Measurements from ENCODE around the gene CFAP77.

Gene CFAP77

GRCh38 chr9:132547976-132548730, 138.1 kb downstream of the CFAP77 start:
- Histone ChIP-seq H3K27me3 (ENCODE audit: insufficient read depth, low read length) (no peaks in the 10 kb centered on the region), H3K27ac (ENCODE audit: low read depth, low read length) (no peak overlapping the region), H4K8ac (ENCODE audit: low read depth, low read length) (no peak overlapping the region), H3K79me2 (ENCODE audit: control insufficient read depth, insufficient read depth, low read length, poor library complexity) (no peaks in the 10 kb centered on the region), H3K4me3 (ENCODE audit: low read depth, low read length) (no peak overlapping the region), H3K18ac (ENCODE audit: low read length) (no peak overlapping the region), H3K9ac (ENCODE audit: low read length) (no peak overlapping the region), H3K14ac (ENCODE audit: low read length) (no peak overlapping the region), H2AK5ac (ENCODE audit: low read length) (no peak overlapping the region), H3K79me1 (ENCODE audit: low read length) (no peaks in the 10 kb centered on the region), H4K12ac (ENCODE audit: low read depth, low read length) (no peak overlapping the region), H3K23ac (ENCODE audit: low read length) (no peak overlapping the region), H2BK5ac (ENCODE audit: low read depth, low read length, poor library complexity) (no peak overlapping the region), H3K9me3 (ENCODE audit: insufficient read depth, low read depth, low read length) (peaks cover 4% of the 10 kb centered on the region), H2AFZ (ENCODE audit: insufficient read depth, low read length, poor library complexity) (no peak overlapping the region), H2BK120ac (ENCODE audit: insufficient read depth, low read length, poor library complexity) (no peak overlapping the region), H3K4ac (ENCODE audit: low read depth, low read length) (no peak overlapping the region), H4K91ac (ENCODE audit: low read depth, low read length) (no peak overlapping the region), H3K4me2 (ENCODE audit: low read length) (no peak overlapping the region), H3K36me3 (ENCODE audit: control insufficient read depth in 1 of 2, insufficient read depth in 2 of 2, low read length in 2 of 2) (no peaks in the 10 kb centered on the region), H2BK12ac (ENCODE audit: low read length) (no peak overlapping the region), H3K4me1 (ENCODE audit: control insufficient read depth in 1 of 2, insufficient read depth in 2 of 2, low read length in 2 of 2) (peaks cover 4 to 5% of the 10 kb centered on the region in 2 experiments)
- no CpG with 5 or more reads among the region's 21 CpGs for WGBS (ENCODE audit: extremely low coverage, insufficient coverage, insufficient read length)
- DNase-seq = peak in 1 of 2 donors; percentile 1

- no peaks in the 10 kb centered on the region for H3K36me3 ChIP-seq (ENCODE audit: control insufficient read depth in 1 of 2, insufficient read depth in 2 of 2, low read length in 2 of 2)
- H2BK120ac ChIP-seq (ENCODE audit: insufficient read depth, low read length, poor library complexity) = no peak overlapping the region
- H3K14ac ChIP-seq (ENCODE audit: low read length) = no peak overlapping the region
- H3K9ac ChIP-seq (ENCODE audit: low read length) = no peak overlapping the region
- H3K79me1 ChIP-seq (ENCODE audit: low read length) = no peaks in the 10 kb centered on the region
- H3K27ac ChIP-seq (ENCODE audit: low read depth, low read length) = no peak overlapping the region
- H2AFZ ChIP-seq (ENCODE audit: insufficient read depth, low read length, poor library complexity) = no peak overlapping the region
- no peak overlapping the region for H3K23ac ChIP-seq (ENCODE audit: low read length)
- H3K4me3 ChIP-seq (ENCODE audit: low read depth, low read length) = no peak overlapping the region
- no peaks in the 10 kb centered on the region for H3K27me3 ChIP-seq (ENCODE audit: insufficient read depth, low read length)
- peaks cover 4 to 5% of the 10 kb centered on the region in 2 experiments for H3K4me1 ChIP-seq (ENCODE audit: control insufficient read depth in 1 of 2, insufficient read depth in 2 of 2, low read length in 2 of 2)
- no CpG with 5 or more reads among the region's 17 CpGs for WGBS (ENCODE audit: extremely low coverage, insufficient coverage, insufficient read length)
- H3K18ac ChIP-seq (ENCODE audit: low read length) = no peak overlapping the region
- H2BK12ac ChIP-seq (ENCODE audit: low read length) = no peak overlapping the region
- H3K9me3 ChIP-seq (ENCODE audit: insufficient read depth, low read depth, low read length) = peaks cover 1% of the 10 kb centered on the region
- DNase-seq = no peak
- no peak overlapping the region for H4K91ac ChIP-seq (ENCODE audit: low read depth, low read length)
- H4K12ac ChIP-seq (ENCODE audit: low read depth, low read length) = no peak overlapping the region
- no peaks in the 10 kb centered on the region for H3K79me2 ChIP-seq (ENCODE audit: control insufficient read depth, insufficient read depth, low read length, poor library complexity)
- H2AK5ac ChIP-seq (ENCODE audit: low read length) = no peak overlapping the region
- no peak overlapping the region for H3K4ac ChIP-seq (ENCODE audit: low read depth, low read length)
- no peak overlapping the region for H4K8ac ChIP-seq (ENCODE audit: low read depth, low read length)
- H3K4me2 ChIP-seq (ENCODE audit: low read length) = no peak overlapping the region
- H2BK5ac ChIP-seq (ENCODE audit: low read depth, low read length, poor library complexity) = no peak overlapping the region
Measured at GRCh38 chr9:132548751-132549640, 139.0 kb downstream of the CFAP77 start.

DNA sequence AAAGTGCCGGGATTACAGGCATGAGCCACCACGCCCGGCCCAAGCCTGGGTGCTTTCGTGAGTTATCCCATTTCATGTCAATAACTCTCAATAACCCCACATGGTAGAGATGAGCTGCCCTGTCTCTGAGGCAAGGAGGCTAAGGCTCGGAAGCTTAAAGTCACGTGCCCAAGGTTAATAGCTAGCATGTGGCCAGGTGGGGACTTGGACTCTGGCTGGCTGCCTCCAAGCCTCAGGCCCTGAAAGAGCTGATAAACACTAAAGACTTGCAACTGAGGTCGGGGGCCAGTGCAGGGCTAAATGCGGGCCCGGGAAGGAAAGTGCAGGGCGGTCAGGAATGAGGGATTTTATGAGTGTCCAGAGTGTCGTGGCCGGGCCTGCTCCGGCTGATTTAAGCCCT, 141.5 kb downstream of the CFAP77 start:
- H3K27me3 ChIP-seq (ENCODE audit: insufficient read depth, low read length) = no peaks in the 10 kb centered on the region
- no peak overlapping the region for H4K8ac ChIP-seq (ENCODE audit: low read depth, low read length)
- H3K79me1 ChIP-seq (ENCODE audit: low read length) = no peaks in the 10 kb centered on the region
- H3K14ac ChIP-seq (ENCODE audit: low read length) = no peak overlapping the region
- H2BK120ac ChIP-seq (ENCODE audit: insufficient read depth, low read length, poor library complexity) = no peak overlapping the region
- no peak overlapping the region for H2AFZ ChIP-seq (ENCODE audit: insufficient read depth, low read length, poor library complexity)
- H4K12ac ChIP-seq (ENCODE audit: low read depth, low read length) = no peak overlapping the region
- no peak overlapping the region for H3K4ac ChIP-seq (ENCODE audit: low read depth, low read length)
- no peak overlapping the region for H3K4me2 ChIP-seq (ENCODE audit: low read length)
- no peak overlapping the region for H2BK5ac ChIP-seq (ENCODE audit: low read depth, low read length, poor library complexity)
- DNase-seq = peak in 1 of 2 donors; percentile 22
- no peak overlapping the region for H2BK12ac ChIP-seq (ENCODE audit: low read length)
- H3K9me3 ChIP-seq (ENCODE audit: insufficient read depth, low read depth, low read length) = peaks cover 1% of the 10 kb centered on the region
- H3K36me3 ChIP-seq (ENCODE audit: control insufficient read depth in 1 of 2, insufficient read depth in 2 of 2, low read length in 2 of 2) = no peaks in the 10 kb centered on the region
- no peak overlapping the region for H2AK5ac ChIP-seq (ENCODE audit: low read length)
- H4K91ac ChIP-seq (ENCODE audit: low read depth, low read length) = no peak overlapping the region
- H3K18ac ChIP-seq (ENCODE audit: low read length) = no peak overlapping the region
- H3K23ac ChIP-seq (ENCODE audit: low read length) = no peak overlapping the region
- no peak overlapping the region for H3K9ac ChIP-seq (ENCODE audit: low read length)
- no peaks in the 10 kb centered on the region for H3K79me2 ChIP-seq (ENCODE audit: control insufficient read depth, insufficient read depth, low read length, poor library complexity)
- H3K4me3 ChIP-seq (ENCODE audit: low read depth, low read length) = no peak overlapping the region
- H3K27ac ChIP-seq (ENCODE audit: low read depth, low read length) = no peak overlapping the region
- WGBS (ENCODE audit: extremely low coverage, insufficient coverage, insufficient read length) = no CpG with 5 or more reads among the region's 13 CpGs
- peaks cover under 1 to 2% of the 10 kb centered on the region in 2 experiments for H3K4me1 ChIP-seq (ENCODE audit: control insufficient read depth in 1 of 2, insufficient read depth in 2 of 2, low read length in 2 of 2)

- H3K23ac ChIP-seq (ENCODE audit: low read length) = no peak overlapping the region
- no peak overlapping the region for H4K8ac ChIP-seq (ENCODE audit: low read depth, low read length)
- H2BK12ac ChIP-seq (ENCODE audit: low read length) = no peak overlapping the region
- H2AK5ac ChIP-seq (ENCODE audit: low read length) = no peak overlapping the region
- H3K14ac ChIP-seq (ENCODE audit: low read length) = no peak overlapping the region
- no peak overlapping the region for H2BK5ac ChIP-seq (ENCODE audit: low read depth, low read length, poor library complexity)
- H3K9ac ChIP-seq (ENCODE audit: low read length) = peak overlapping the region; percentile 37
- H2BK120ac ChIP-seq (ENCODE audit: insufficient read depth, low read length, poor library complexity) = no peak overlapping the region
- H3K4ac ChIP-seq (ENCODE audit: low read depth, low read length) = no peak overlapping the region
- DNase-seq = no peak
- no peaks in the 10 kb centered on the region for H3K27me3 ChIP-seq (ENCODE audit: insufficient read depth, low read length)
- H4K12ac ChIP-seq (ENCODE audit: low read depth, low read length) = no peak overlapping the region
- no peaks in the 10 kb centered on the region for H3K79me1 ChIP-seq (ENCODE audit: low read length)
- no peaks in the 10 kb centered on the region for H3K36me3 ChIP-seq (ENCODE audit: control insufficient read depth in 1 of 2, insufficient read depth in 2 of 2, low read length in 2 of 2)
- no peaks in the 10 kb centered on the region for H3K79me2 ChIP-seq (ENCODE audit: control insufficient read depth, insufficient read depth, low read length, poor library complexity)
- no peak overlapping the region for H3K4me2 ChIP-seq (ENCODE audit: low read length)
- no peaks in the 10 kb centered on the region for H3K4me1 ChIP-seq (ENCODE audit: control insufficient read depth in 1 of 2, insufficient read depth in 2 of 2, low read length in 2 of 2)
- H3K4me3 ChIP-seq (ENCODE audit: low read depth, low read length) = no peak overlapping the region
- H3K27ac ChIP-seq (ENCODE audit: low read depth, low read length) = no peak overlapping the region
- peaks cover 1% of the 10 kb centered on the region for H3K9me3 ChIP-seq (ENCODE audit: insufficient read depth, low read depth, low read length)
- no peak overlapping the region for H3K18ac ChIP-seq (ENCODE audit: low read length)
- no CpG with 5 or more reads among the region's 12 CpGs for WGBS (ENCODE audit: extremely low coverage, insufficient coverage, insufficient read length)
- H2AFZ ChIP-seq (ENCODE audit: insufficient read depth, low read length, poor library complexity) = no peak overlapping the region
- no peak overlapping the region for H4K91ac ChIP-seq (ENCODE audit: low read depth, low read length)
Measured at GRCh38 chr9:132552041-132552440, 142.0 kb downstream of the CFAP77 start.
